Measurements from ENCODE around the gene GCK.
"Not testable (repeated sequence)": the region's sequence is repeated elsewhere in the genome, so short reads cannot be mapped to it uniquely, and the experiment has no call there.

The GCK gene

DNA sequence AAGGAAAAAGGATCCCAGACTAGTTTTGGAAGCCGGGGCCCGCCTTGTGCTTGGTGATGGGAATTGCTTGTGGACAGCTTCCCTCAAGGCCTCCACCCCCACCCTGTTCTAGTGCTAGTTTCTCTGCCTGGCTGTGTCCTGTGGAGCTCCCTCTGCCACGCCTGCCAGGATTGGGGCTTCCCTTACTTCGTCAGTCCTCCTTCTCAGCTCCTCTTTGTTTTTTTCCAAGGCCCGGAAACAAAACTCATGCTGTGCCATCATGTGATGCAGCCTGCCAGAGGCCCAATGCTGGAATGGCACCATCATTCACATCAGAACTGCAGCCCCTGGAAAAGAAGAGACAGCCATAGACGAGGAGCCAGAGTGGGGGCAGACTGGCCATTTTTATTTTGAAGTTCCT, 22.8 kb upstream of the GCK start:
- Histone ChIP-seq H3K27ac (ENCODE audit: low read depth, low read length) (no peak overlapping the region), H3K9ac (ENCODE audit: low read length) (no peak overlapping the region), H3K27me3 (ENCODE audit: control insufficient read depth, insufficient read depth, low read length) (no peaks in the 10 kb centered on the region), H3K4me3 (ENCODE audit: low read length) (no peak overlapping the region), H3K4me1 (ENCODE audit: control insufficient read depth, insufficient read depth, low read length) (no peaks in the 10 kb centered on the region), H3K36me3 (ENCODE audit: control insufficient read depth, insufficient read depth, low read length) (peaks cover 37% of the 10 kb centered on the region)

DNA sequence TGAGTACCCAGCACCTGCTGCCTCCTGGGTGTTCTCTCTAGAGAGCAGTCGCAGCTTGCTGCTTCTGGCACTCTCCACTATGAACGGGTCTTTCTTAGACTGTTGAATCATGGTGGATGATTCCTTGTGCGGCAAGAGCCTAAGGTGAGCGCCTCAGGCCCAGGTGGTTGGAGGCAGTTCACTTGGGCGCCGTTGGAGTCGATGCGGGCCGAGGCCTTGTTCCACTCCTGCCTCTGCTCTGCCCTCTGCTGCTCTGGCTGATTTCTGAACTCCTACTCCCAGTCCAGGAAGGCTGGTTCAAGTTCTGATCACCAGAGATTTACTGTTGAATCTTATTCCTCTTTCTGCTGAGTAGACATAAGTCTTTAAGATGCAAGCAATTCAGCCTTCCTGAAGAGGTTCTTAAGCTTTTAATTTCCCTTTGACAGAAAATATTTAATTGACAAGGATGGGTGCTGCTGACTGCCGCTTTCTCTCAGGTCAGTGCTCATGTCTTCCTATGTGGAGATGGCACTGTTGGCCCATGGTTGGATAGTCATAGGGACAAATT, 22.0 kb upstream of the GCK start:
- Histone ChIP-seq H3K27ac (ENCODE audit: low read depth, low read length) (no peak overlapping the region), H3K27me3 (ENCODE audit: control insufficient read depth, insufficient read depth, low read length) (no peaks in the 10 kb centered on the region), H3K9ac (ENCODE audit: low read length) (no peak overlapping the region), H3K36me3 (ENCODE audit: control insufficient read depth, insufficient read depth, low read length) (peaks cover 45% of the 10 kb centered on the region), H3K4me1 (ENCODE audit: control insufficient read depth, insufficient read depth, low read length) (no peaks in the 10 kb centered on the region), H3K4me3 (ENCODE audit: low read length) (no peak overlapping the region)

DNA sequence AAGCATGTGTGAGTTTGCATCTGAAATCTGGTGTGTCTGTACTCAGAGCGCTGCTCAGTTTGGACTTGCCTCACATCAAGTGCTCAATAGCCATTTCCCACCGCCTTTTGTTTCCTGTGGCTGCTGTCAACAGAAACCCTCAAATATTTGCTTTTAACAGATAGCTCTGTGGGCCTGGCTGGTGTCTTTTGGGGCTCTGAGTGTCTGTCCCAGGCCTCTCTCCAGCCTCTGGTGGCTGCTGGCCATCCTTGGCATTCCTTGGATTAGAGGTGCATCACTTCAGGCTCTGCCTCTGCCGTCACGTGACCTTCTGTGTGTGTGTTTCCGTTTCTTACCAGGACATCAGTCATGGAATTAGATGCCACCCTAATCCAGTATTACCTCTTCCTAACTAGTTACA, 20.9 kb upstream of the GCK start:
- Histone ChIP-seq H3K27me3 (ENCODE audit: control insufficient read depth, insufficient read depth, low read length) (no peaks in the 10 kb centered on the region), H3K27ac (ENCODE audit: low read depth, low read length) (no peak overlapping the region), H3K4me1 (ENCODE audit: control insufficient read depth, insufficient read depth, low read length) (no peaks in the 10 kb centered on the region), H3K9ac (ENCODE audit: low read length) (no peak overlapping the region), H3K4me3 (ENCODE audit: low read length) (no peak overlapping the region), H3K36me3 (ENCODE audit: control insufficient read depth, insufficient read depth, low read length) (peaks cover 47% of the 10 kb centered on the region)

- Histone ChIP-seq H3K36me3 (ENCODE audit: control insufficient read depth, insufficient read depth, low read length) (peaks cover 51% of the 10 kb centered on the region), H3K9ac (ENCODE audit: low read length) (no peak overlapping the region), H3K4me1 (ENCODE audit: control insufficient read depth, insufficient read depth, low read length) (no peaks in the 10 kb centered on the region), H3K4me3 (ENCODE audit: low read length) (no peak overlapping the region), H3K27ac (ENCODE audit: low read depth, low read length) (no peak overlapping the region), H3K27me3 (ENCODE audit: control insufficient read depth, insufficient read depth, low read length) (no peaks in the 10 kb centered on the region)
Observed at GRCh38 chr7:44208085-44208484, 18.8 kb upstream of the GCK start.

DNA sequence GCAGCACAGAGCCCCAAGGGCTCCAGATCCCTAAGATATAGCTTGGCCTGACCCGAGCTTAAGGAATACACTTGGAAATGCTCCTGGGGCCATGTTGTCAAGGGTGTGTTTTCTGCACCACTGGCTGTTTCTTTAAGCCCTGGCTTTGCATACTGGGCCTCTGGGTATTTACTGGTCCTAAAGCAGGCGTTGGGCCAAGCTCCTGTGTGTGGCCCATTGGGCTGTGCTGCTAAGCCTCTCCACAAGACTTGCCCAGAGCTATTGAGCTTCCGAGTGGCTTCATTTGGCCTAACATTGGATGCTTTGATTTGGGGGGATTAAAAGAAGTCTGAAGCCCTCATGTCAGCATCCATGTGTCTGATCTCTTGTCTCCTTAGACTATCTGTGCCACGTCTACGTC, 16.8 kb upstream of the GCK start:
- Histone ChIP-seq H3K27me3 (ENCODE audit: control insufficient read depth, insufficient read depth, low read length) (no peaks in the 10 kb centered on the region), H3K4me3 (ENCODE audit: low read length) (no peak overlapping the region), H3K9ac (ENCODE audit: low read length) (no peak overlapping the region), H3K4me1 (ENCODE audit: control insufficient read depth, insufficient read depth, low read length) (peaks cover 2% of the 10 kb centered on the region), H3K36me3 (ENCODE audit: control insufficient read depth, insufficient read depth, low read length) (peaks cover 44% of the 10 kb centered on the region), H3K27ac (ENCODE audit: low read depth, low read length) (no peak overlapping the region)

DNA sequence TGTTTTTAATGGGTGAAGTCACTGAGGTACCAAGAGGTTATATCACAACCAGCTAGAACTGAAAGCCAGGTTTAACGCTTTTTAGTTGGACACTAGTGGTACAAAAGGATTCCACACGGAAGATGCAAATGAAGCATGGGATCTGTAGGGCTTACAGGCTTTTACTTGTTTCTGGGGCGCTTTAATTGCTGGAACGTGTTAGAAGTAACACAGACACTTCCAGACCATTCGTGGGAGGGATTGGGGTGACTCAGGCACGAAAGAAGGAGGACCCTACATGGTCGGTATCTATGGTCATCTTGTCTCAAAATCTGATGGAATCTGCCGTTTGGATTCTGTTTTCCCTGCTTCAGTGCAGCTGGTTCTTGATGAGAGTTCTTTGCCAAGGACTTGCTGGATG, 12.6 kb upstream of the GCK start:
- Histone ChIP-seq H3K36me3 (ENCODE audit: control insufficient read depth, insufficient read depth, low read length) (peaks cover 12% of the 10 kb centered on the region), H3K4me1 (ENCODE audit: control insufficient read depth, insufficient read depth, low read length) (peaks cover 2% of the 10 kb centered on the region), H3K4me3 (ENCODE audit: low read length) (peak overlapping the region; percentile 83), H3K9ac (ENCODE audit: low read length) (no peak overlapping the region), H3K27me3 (ENCODE audit: control insufficient read depth, insufficient read depth, low read length) (no peaks in the 10 kb centered on the region), H3K27ac (ENCODE audit: low read depth, low read length) (no peak overlapping the region)

DNA sequence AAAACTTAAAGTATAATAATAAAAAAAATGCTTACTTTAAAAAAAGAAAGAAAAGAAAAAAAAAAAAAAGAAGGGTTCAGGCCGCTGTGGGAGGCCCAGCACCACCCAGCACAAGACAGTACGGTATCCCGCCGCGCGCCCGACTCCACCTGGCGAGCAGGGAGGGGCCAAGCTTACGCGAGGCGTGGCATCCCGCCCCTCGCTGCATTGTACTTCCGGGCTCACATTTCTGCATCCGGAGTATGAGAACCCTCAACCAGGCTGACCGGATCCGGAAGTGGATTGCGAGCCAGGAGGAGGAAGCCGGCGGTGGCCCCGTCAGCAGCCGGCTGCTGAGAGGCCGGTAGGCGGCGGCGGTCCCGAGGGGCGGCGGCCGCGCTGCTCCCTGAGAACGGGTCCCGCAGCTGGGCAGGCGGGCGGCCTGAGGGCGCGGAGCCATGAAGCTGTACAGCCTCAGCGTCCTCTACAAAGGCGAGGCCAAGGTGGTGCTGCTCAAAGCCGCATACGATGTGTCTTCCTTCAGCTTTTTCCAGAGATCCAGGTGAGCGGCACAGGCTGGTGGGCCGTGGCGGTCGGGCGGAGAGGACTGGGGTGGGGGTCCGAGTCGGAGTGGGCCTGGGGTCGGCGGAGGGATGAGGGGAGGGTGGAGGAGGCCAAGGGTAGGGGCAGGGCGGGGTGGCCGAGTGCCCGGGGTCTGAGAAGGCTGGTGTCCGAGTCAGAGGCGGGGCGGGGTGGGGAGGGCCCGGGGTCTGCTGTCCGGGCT, 11.6 kb upstream of the GCK start, which contains the start of gene YKT6:
YKT6 (plus strand) TSS at position 280 of the 763 bp plus-strand sequence; CDS start at position 438, 158 bp downstream.
- Histone ChIP-seq H3K36me3 (ENCODE audit: control insufficient read depth, insufficient read depth, low read length) (peaks cover 4% of the 10 kb centered on the region), H3K9ac (ENCODE audit: low read length) (peak within 1 kb of the TSS; percentile 54), H3K4me1 (ENCODE audit: control insufficient read depth, insufficient read depth, low read length) (peaks cover 2% of the 10 kb centered on the region), H3K4me3 (ENCODE audit: low read length) (peak within 1 kb of the TSS; percentile 83), H3K27me3 (ENCODE audit: control insufficient read depth, insufficient read depth, low read length) (no peaks in the 10 kb centered on the region), H3K27ac (ENCODE audit: low read depth, low read length) (peak within 1 kb of the TSS; percentile 27)

GRCh38 chr7:44200163-44200562, 10.9 kb upstream of the GCK start:
- not testable (repeated sequence) for H3K4me3 ChIP-seq (ENCODE audit: low read length); H3K36me3 ChIP-seq (ENCODE audit: control insufficient read depth, insufficient read depth, low read length); H3K27ac ChIP-seq (ENCODE audit: low read depth, low read length); H3K4me1 ChIP-seq (ENCODE audit: control insufficient read depth, insufficient read depth, low read length); H3K27me3 ChIP-seq (ENCODE audit: control insufficient read depth, insufficient read depth, low read length); H3K9ac ChIP-seq (ENCODE audit: low read length)

- no peak overlapping the region for H3K27ac ChIP-seq (ENCODE audit: low read depth, low read length)
- no peak overlapping the region for H3K9ac ChIP-seq (ENCODE audit: low read length)
- no peaks in the 10 kb centered on the region for H3K27me3 ChIP-seq (ENCODE audit: control insufficient read depth, insufficient read depth, low read length)
- no peak overlapping the region for H3K4me3 ChIP-seq (ENCODE audit: low read length)
- peaks cover under 1% of the 10 kb centered on the region for H3K4me1 ChIP-seq (ENCODE audit: control insufficient read depth, insufficient read depth, low read length)
- no peaks in the 10 kb centered on the region for H3K36me3 ChIP-seq (ENCODE audit: control insufficient read depth, insufficient read depth, low read length)
Observed at GRCh38 chr7:44197474-44197873, 8.2 kb upstream of the GCK start.

- H3K27ac ChIP-seq (ENCODE audit: low read depth, low read length), result no peak overlapping the region
- no peak overlapping the region for H3K4me3 ChIP-seq (ENCODE audit: low read length)
- no peak overlapping the region for H3K9ac ChIP-seq (ENCODE audit: low read length)
- no peaks in the 10 kb centered on the region for H3K4me1 ChIP-seq (ENCODE audit: control insufficient read depth, insufficient read depth, low read length)
- no peaks in the 10 kb centered on the region for H3K27me3 ChIP-seq (ENCODE audit: control insufficient read depth, insufficient read depth, low read length)
- H3K36me3 ChIP-seq (ENCODE audit: control insufficient read depth, insufficient read depth, low read length), result no peaks in the 10 kb centered on the region
Observed at GRCh38 chr7:44196450-44196872, 7.2 kb upstream of the GCK start.

DNA sequence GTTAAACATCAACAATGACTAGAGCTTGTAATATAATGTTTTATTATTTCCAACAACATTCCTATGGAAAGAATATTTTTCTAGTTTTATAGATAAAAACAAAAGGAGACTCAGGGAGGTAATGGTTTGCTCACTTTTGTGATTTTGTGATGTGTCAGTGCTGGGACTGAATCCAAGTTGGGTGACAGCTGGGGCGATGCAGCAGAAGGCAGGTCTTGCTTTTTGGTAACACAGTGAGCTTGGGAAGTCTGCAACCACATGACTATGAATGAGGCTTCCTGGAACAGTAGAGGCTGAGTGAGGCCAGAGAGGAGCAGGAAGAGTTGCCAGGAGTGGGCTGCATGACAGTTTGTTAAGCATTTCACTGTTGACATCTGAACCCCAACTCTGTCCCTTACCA, 6.7 kb upstream of the GCK start:
- Histone ChIP-seq H3K4me3 (ENCODE audit: low read length) (no peak overlapping the region), H3K27me3 (ENCODE audit: control insufficient read depth, insufficient read depth, low read length) (no peaks in the 10 kb centered on the region), H3K36me3 (ENCODE audit: control insufficient read depth, insufficient read depth, low read length) (no peaks in the 10 kb centered on the region), H3K9ac (ENCODE audit: low read length) (no peak overlapping the region), H3K4me1 (ENCODE audit: control insufficient read depth, insufficient read depth, low read length) (no peaks in the 10 kb centered on the region), H3K27ac (ENCODE audit: low read depth, low read length) (no peak overlapping the region)

GRCh38 chr7:44194562-44195145, 5.4 kb upstream of the GCK start:
- no peak overlapping the region for H3K27ac ChIP-seq (ENCODE audit: low read depth, low read length)
- no peak overlapping the region for H3K9ac ChIP-seq (ENCODE audit: low read length)
- no peaks in the 10 kb centered on the region for H3K4me1 ChIP-seq (ENCODE audit: control insufficient read depth, insufficient read depth, low read length)
- H3K36me3 ChIP-seq (ENCODE audit: control insufficient read depth, insufficient read depth, low read length), result no peaks in the 10 kb centered on the region
- no peaks in the 10 kb centered on the region for H3K27me3 ChIP-seq (ENCODE audit: control insufficient read depth, insufficient read depth, low read length)
- no peak overlapping the region for H3K4me3 ChIP-seq (ENCODE audit: low read length)

- H3K9ac ChIP-seq (ENCODE audit: low read length), result no peak overlapping the region
- H3K4me3 ChIP-seq (ENCODE audit: low read length), result no peak overlapping the region
- no peaks in the 10 kb centered on the region for H3K27me3 ChIP-seq (ENCODE audit: control insufficient read depth, insufficient read depth, low read length)
- no peak overlapping the region for H3K27ac ChIP-seq (ENCODE audit: low read depth, low read length)
- H3K36me3 ChIP-seq (ENCODE audit: control insufficient read depth, insufficient read depth, low read length), result no peaks in the 10 kb centered on the region
- H3K4me1 ChIP-seq (ENCODE audit: control insufficient read depth, insufficient read depth, low read length), result no peaks in the 10 kb centered on the region
Observed at GRCh38 chr7:44194069-44194468, 4.8 kb upstream of the GCK start.

Measured in rectal smooth muscle tissue (tissue), 1 donor.